ENCODE measurements around the gene GPR158. TPM values are rescaled to one million over a fixed set of nuclear protein-coding genes. Genes with fewer than 3 reads are reported as not detected.

The GPR158 gene
- total and polyA plus RNA-seq, 4 donors, result 0.03 to 0.08 TPM; not detected in 2

- Histone ChIP-seq H3K9ac (ENCODE audit: low read depth in 1 of 2, low read length in 2 of 2) (no peak overlapping the region), H3K36me3 (ENCODE audit: control insufficient read depth in 4 of 4, insufficient read depth in 3 of 4, low read depth in 1 of 4, low read length in 3 of 4) (no peaks in the 10 kb centered on the region), H3K27me3 (ENCODE audit: control insufficient read depth in 4 of 4, insufficient read depth in 4 of 4, low read length in 3 of 4) (peaks cover 0 to 4% (median 0%) of the 10 kb centered on the region in 4 donors), H3K27ac (ENCODE audit: low read depth in 1 of 2, low read length in 2 of 2) (no peak overlapping the region), H3K4me3 (ENCODE audit: low read depth in 1 of 3, low read length in 3 of 3) (no peak overlapping the region), H3K9me3 (ENCODE audit: control insufficient read depth in 4 of 4, low read length in 3 of 4) (no peaks in the 10 kb centered on the region), H3K4me1 (ENCODE audit: control insufficient read depth in 4 of 4, insufficient read depth in 4 of 4, low read length in 3 of 4) (no peaks in the 10 kb centered on the region)
- DNase-seq (ENCODE audit: low spot score), result no peak
- 49% methylated on average over 3 of the region's 3 CpGs for WGBS
- TF ChIP-seq FOXA2 (IDR thresholded peaks at IDR 0.05) (no peak), TAF1 (conservative IDR thresholded peaks at IDR 0.05) (no peak), HNF4A (conservative IDR thresholded peaks at IDR 0.05) (no peak), GABPA (IDR thresholded peaks at IDR 0.05 in 1 of 2, conservative IDR thresholded peaks at IDR 0.05 in 1 of 2) (no peak), NR2F2 (IDR thresholded peaks at IDR 0.05) (no peak), CTCF (IDR thresholded peaks at IDR 0.05; ENCODE audit: low read depth, low read length, missing input control) (no peak), SP1 (IDR thresholded peaks at IDR 0.05) (no peak)
These were observed 382.3 kb downstream of the GPR158 start for GRCh38 chr10:25557136-25557535.

- Histone ChIP-seq H3K36me3 (ENCODE audit: control insufficient read depth in 4 of 4, insufficient read depth in 3 of 4, low read depth in 1 of 4, low read length in 3 of 4) (no peaks in the 10 kb centered on the region), H3K4me1 (ENCODE audit: control insufficient read depth in 4 of 4, insufficient read depth in 4 of 4, low read length in 3 of 4) (no peaks in the 10 kb centered on the region), H3K4me3 (ENCODE audit: low read depth in 1 of 3, low read length in 3 of 3) (no peak overlapping the region), H3K27me3 (ENCODE audit: control insufficient read depth in 4 of 4, insufficient read depth in 4 of 4, low read length in 3 of 4) (no peaks in the 10 kb centered on the region), H3K9ac (ENCODE audit: low read depth in 1 of 2, low read length in 2 of 2) (no peak overlapping the region), H3K27ac (ENCODE audit: low read depth in 1 of 2, low read length in 2 of 2) (no peak overlapping the region), H3K9me3 (ENCODE audit: control insufficient read depth in 4 of 4, low read length in 3 of 4) (no peaks in the 10 kb centered on the region)
- no peak for TF ChIP-seq REST (IDR thresholded peaks at IDR 0.05)
- WGBS, result 76% methylated on average over 2 of the region's 2 CpGs
- DNase-seq (ENCODE audit: low spot score), result no peak
These were observed 387.0 kb downstream of the GPR158 start for GRCh38 chr10:25561758-25562157.

GRCh38 chr10:25562547-25562946 lies 387.7 kb downstream of the GPR158 start:
- no peak overlapping the region for H3K27ac ChIP-seq (ENCODE audit: low read depth in 1 of 2, low read length in 2 of 2)
- H3K27me3 ChIP-seq (ENCODE audit: control insufficient read depth in 4 of 4, insufficient read depth in 4 of 4, low read length in 3 of 4), result peaks cover 0 to 2% (median 0%) of the 10 kb centered on the region in 4 donors
- no peaks in the 10 kb centered on the region for H3K9me3 ChIP-seq (ENCODE audit: control insufficient read depth in 4 of 4, low read length in 3 of 4)
- no peak for DNase-seq (ENCODE audit: low spot score)
- H3K9ac ChIP-seq (ENCODE audit: low read depth in 1 of 2, low read length in 2 of 2), result no peak overlapping the region
- WGBS, result 79% methylated on average over 4 of the region's 4 CpGs
- H3K36me3 ChIP-seq (ENCODE audit: control insufficient read depth in 4 of 4, insufficient read depth in 3 of 4, low read depth in 1 of 4, low read length in 3 of 4), result no peaks in the 10 kb centered on the region
- no peaks in the 10 kb centered on the region for H3K4me1 ChIP-seq (ENCODE audit: control insufficient read depth in 4 of 4, insufficient read depth in 4 of 4, low read length in 3 of 4)
- no peak overlapping the region for H3K4me3 ChIP-seq (ENCODE audit: low read depth in 1 of 3, low read length in 3 of 3)
- no peak for TF ChIP-seq JUND (IDR thresholded peaks at IDR 0.05)
- TF ChIP-seq TAF1 (conservative IDR thresholded peaks at IDR 0.05), result no peak
- no peak for TF ChIP-seq FOXA1 (IDR thresholded peaks at IDR 0.05)
- TF ChIP-seq EGR1 (IDR thresholded peaks at IDR 0.05; ENCODE audit: low read depth in 2 of 2), result no peak
- TF ChIP-seq RXRA (IDR thresholded peaks at IDR 0.05), result no peak
- TF ChIP-seq ATF3 (IDR thresholded peaks at IDR 0.05), result no peak
- no peak for TF ChIP-seq GABPA (IDR thresholded peaks at IDR 0.05 in 1 of 2, conservative IDR thresholded peaks at IDR 0.05 in 1 of 2)
- no peak for TF ChIP-seq ZBTB33 (IDR thresholded peaks at IDR 0.05)
- TF ChIP-seq HNF4G (IDR thresholded peaks at IDR 0.05), result no peak
- no peak for TF ChIP-seq REST (IDR thresholded peaks at IDR 0.05)
- no peak for TF ChIP-seq FOXA2 (IDR thresholded peaks at IDR 0.05)
- TF ChIP-seq NR2F2 (IDR thresholded peaks at IDR 0.05), result no peak
- TF ChIP-seq MAX (IDR thresholded peaks at IDR 0.05), result no peak
- no peak for TF ChIP-seq HNF4A (conservative IDR thresholded peaks at IDR 0.05)
